K562 (cell line): ENCODE results near the gene MIEF2. TPM values are rescaled to one million over a fixed set of nuclear protein-coding genes. Genes with fewer than 3 reads are reported as not detected.
A peak's percentile ranks its signal among the peaks of the same experiment; 100 is the strongest.

Experiments used
- BCLAF1 ChIP-seq, 2 experiments: fragments of 450-650 bp in 1 of 2; IDR thresholded peaks; 2 replicates each; pipeline ENCODE4 v1.6.1; 2011 to 2017; ENCODE audit warnings: low read depth in 2 of 2, antibody characterized with exemption in 1 of 2, borderline replicate concordance in 1 of 2, low read length in 1 of 2, mild to moderate bottlenecking in 1 of 2, mixed read lengths in 1 of 2; ENCODE audit not compliant: control insufficient read depth in 1 of 2
- EHMT2 ChIP-seq: fragments of 450-650 bp; IDR thresholded peaks from 2 replicates; pipeline ENCODE4 v1.6.1; 2018; ENCODE audit warnings: antibody characterized with exemption
- ETS1 ChIP-seq: conservative IDR thresholded peaks from 2 replicates; pipeline ENCODE4 v1.6.1; 2011; ENCODE audit warnings: low read depth, mild to moderate bottlenecking, low read length; ENCODE audit not compliant: control insufficient read depth
- FOS ChIP-seq: IDR thresholded peaks from 3 replicates; pipeline ENCODE4 v1.6.1; 2011; ENCODE audit not compliant: insufficient read length; ENCODE audit errors: extremely low read depth
- POLR2G ChIP-seq: fragments of 200-400 bp; formaldehyde crosslinking; IDR thresholded peaks from 2 replicates; pipeline ENCODE4 v1.6.1; 2017; ENCODE audit warnings: low read depth, mild to moderate bottlenecking, antibody characterized with exemption, low read length, moderate library complexity
- SPI1 ChIP-seq: IDR thresholded peaks from 2 replicates; pipeline ENCODE4 v1.6.1; 2011; ENCODE audit warnings: low read depth, low read length, control low read depth, borderline replicate concordance
- USF1 ChIP-seq: sonication (generic); formaldehyde crosslinking; IDR thresholded peaks from 2 replicates; pipeline ENCODE4 v1.9.0; 2022; ENCODE audit warnings: mild to moderate bottlenecking, missing genetic modification reagents
- ZNF431 ChIP-seq: sonication (generic); formaldehyde crosslinking; IDR thresholded peaks from 2 replicates; pipeline ENCODE4 v1.8.0; 2022; ENCODE audit warnings: mild to moderate bottlenecking, missing genetic modification reagents
- ZNF76 ChIP-seq: fragments of 250-450 bp; sonication (Bioruptor Pico); IDR thresholded peaks from 2 replicates; pipeline ENCODE4 v1.4.0; 2020; ENCODE audit warnings: mild to moderate bottlenecking, moderate library complexity, borderline replicate concordance
- polyA plus RNA-seq, 8 experiments: library from polyadenylated mRNA; depleted of rRNA in 4 of 8; stranded (reverse) in 5 of 8; unstranded in 3 of 8; fragments of >200 nt; fragmentation: Nextera tagmentation in 2 of 8; fragmentation: Illumina TruSeq in 1 of 8; extraction: Ambion mirVana in 2 of 8; extraction: Trizol in 1 of 8; gene quantifications; 2 replicates each; pipeline versions ENCODE4 v1.2.1 to v1.2.3, GENCODE V29; 2011 to 2014; ENCODE audit warnings: inconsistent platforms in 1 of 8, missing spikeins in 1 of 8
- total RNA-seq, 7 experiments: library from RNA; depleted of rRNA in 6 of 7; stranded (reverse); fragments of >200 nt in 6 of 7; fragmentation: Illumina TruSeq in 2 of 7; extraction: Trizol in 2 of 7; gene quantifications; 2 replicates each; pipeline versions ENCODE4 v1.2.1 to v1.2.3, GENCODE V29; 2011 to 2021; ENCODE audit warnings: low replicate concordance in 1 of 7
- TF ChIP-seq, protein P1 (sequence below), 3 experiments: fragments of 200-800 bp in 1 of 3; fragments of 250-450 bp in 1 of 3; fragments of 450-650 bp in 1 of 3; sonication (Bioruptor Pico) in 1 of 3; sonication (Bioruptor generic) in 1 of 3; formaldehyde crosslinking in 1 of 3; IDR thresholded peaks; 2 replicates each; pipeline versions ENCODE4 v1.6.1 to v1.8.0; 2016 to 2022; ENCODE audit warnings: mild to moderate bottlenecking in 2 of 3, missing genetic modification characterization in 2 of 3, missing compliant biosample characterization in 1 of 3, moderate library complexity in 1 of 3

MIEF2 gene
- total and polyA plus RNA-seq, 9 of the 15 experiments (the other 6 are each of a cell fraction or from before 2014, with no cell fraction given), result 0.10 to 8.2 (median 2.4) TPM

DNA sequence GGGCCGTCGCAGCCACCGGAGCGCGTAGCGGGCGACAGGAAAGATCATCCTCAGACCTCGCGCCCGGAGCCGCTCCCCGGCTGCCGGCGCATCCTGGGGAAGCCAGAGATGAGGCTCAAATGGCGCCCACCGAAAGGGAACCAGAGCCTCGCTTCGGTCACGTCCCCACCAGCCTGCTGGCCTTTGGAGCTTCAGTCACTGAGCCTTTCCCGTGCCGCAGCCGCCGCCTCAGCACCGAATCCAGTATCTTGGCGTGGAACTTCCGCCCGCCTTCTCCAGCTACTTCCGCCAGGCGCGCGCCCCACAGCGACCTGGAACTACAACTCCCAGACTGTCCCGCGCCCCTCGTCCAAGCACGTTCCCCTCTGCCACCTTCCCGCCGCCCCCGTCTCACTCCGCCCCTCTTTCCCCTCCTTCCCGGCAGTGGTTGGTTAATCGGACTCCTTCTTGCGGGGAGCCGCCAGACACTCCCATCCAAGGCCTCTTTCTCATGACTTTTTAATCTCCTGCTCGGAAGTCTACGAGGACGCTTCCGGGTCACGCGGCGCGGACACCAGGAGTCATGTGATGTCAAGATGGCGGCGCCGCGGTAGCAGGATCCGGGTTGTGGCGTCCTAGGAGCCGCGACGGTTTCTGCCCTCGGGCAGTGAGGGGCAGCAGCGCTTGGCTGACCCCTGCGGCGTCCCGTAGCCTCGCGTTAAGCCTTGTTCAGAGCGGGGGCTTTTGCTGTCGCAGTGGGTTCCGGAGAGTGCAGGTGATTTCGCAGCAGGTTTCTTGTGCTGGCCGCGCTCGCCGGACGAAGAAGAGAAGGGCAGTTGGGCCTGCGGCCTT lies 54.5 kb downstream of the MIEF2 start, which contains the start of the genes SMCR8 and TOP3A (continued):
- TF ChIP-seq, protein P1, sequence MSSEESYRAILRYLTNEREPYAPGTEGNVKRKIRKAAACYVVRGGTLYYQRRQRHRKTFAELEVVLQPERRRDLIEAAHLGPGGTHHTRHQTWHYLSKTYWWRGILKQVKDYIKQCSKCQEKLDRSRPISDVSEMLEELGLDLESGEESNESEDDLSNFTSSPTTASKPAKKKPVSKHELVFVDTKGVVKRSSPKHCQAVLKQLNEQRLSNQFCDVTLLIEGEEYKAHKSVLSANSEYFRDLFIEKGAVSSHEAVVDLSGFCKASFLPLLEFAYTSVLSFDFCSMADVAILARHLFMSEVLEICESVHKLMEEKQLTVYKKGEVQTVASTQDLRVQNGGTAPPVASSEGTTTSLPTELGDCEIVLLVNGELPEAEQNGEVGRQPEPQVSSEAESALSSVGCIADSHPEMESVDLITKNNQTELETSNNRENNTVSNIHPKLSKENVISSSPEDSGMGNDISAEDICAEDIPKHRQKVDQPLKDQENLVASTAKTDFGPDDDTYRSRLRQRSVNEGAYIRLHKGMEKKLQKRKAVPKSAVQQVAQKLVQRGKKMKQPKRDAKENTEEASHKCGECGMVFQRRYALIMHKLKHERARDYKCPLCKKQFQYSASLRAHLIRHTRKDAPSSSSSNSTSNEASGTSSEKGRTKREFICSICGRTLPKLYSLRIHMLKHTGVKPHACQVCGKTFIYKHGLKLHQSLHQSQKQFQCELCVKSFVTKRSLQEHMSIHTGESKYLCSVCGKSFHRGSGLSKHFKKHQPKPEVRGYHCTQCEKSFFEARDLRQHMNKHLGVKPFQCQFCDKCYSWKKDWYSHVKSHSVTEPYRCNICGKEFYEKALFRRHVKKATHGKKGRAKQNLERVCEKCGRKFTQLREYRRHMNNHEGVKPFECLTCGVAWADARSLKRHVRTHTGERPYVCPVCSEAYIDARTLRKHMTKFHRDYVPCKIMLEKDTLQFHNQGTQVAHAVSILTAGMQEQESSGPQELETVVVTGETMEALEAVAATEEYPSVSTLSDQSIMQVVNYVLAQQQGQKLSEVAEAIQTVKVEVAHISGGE (CRISPR knock-in tag; IDR thresholded peaks at IDR 0.05), result peak in 1 of 3 experiments; percentile 89; a peak in 2 of 6 replicates
- TF ChIP-seq USF1 (CRISPR knock-in tag) (peak; percentile 99), ETS1 (peak; percentile 87; the same call in 1 of the 2 replicates), BCLAF1 (IDR thresholded peaks at IDR 0.05; ENCODE audit: borderline replicate concordance in 1 of 2, control insufficient read depth in 1 of 2, low read depth in 2 of 2, low read length in 1 of 2) (no peak), POLR2G (peak; percentile 85), ZNF76 (no peak), EHMT2 (no peak), SPI1 (peak; percentile 17; the same call in 1 of the 2 replicates), ZNF431 (CRISPR knock-in tag) (0 out of 2 replicates have a peak, but pooled peaks have one; percentile 34), FOS (peak; percentile 52)
